CD14-positive monocyte (primary cell): ENCODE data around the gene ATP5F1E. TPM values are rescaled to one million over a fixed set of nuclear protein-coding genes. Genes with fewer than 3 reads are reported as not detected.
A peak's percentile ranks its signal among the peaks of the same experiment; 100 is the strongest.

Experiments used
- DNase-seq, 3 donors: peaks; one replicate each; pipeline ENCODE4 v3.0.0-alpha.2; 2011 to 2022
- H2AFZ ChIP-seq: 2 replicates; pipeline ENCODE4 v1.6.0; 2012; ENCODE audit warnings: mild to moderate bottlenecking, low read depth, low read length, inconsistent platforms; ENCODE audit not compliant: insufficient read depth, poor library complexity, severe bottlenecking
- H3K27ac ChIP-seq, 2 donors: 1 replicate in 1 of 2; 2 replicates in 1 of 2; pipeline ENCODE4 v1.5.1; 2012 to 2013; ENCODE audit warnings: low read length in 2 of 2, control low read depth in 1 of 2, inconsistent platforms in 1 of 2, low read depth in 1 of 2, mild to moderate bottlenecking in 1 of 2
- H3K27me3 ChIP-seq, 2 donors: one replicate each; pipeline versions ENCODE4 v1.6.0 to v1.6.1; 2011 to 2013; ENCODE audit warnings: low read length in 2 of 2; ENCODE audit not compliant: control insufficient read depth in 2 of 2, insufficient read depth in 2 of 2
- H3K36me3 ChIP-seq, 2 donors: replicated peaks in 1 of 2; 1 replicate in 1 of 2; 2 replicates in 1 of 2; pipeline versions ENCODE4 v1.5.1 to v1.6.1; 2012 to 2013; ENCODE audit warnings: low read length in 2 of 2, control low read depth in 1 of 2, inconsistent platforms in 1 of 2, mild to moderate bottlenecking in 1 of 2; ENCODE audit not compliant: insufficient read depth in 2 of 2, control insufficient read depth in 1 of 2
- H3K4me1 ChIP-seq, 2 donors: 1 replicate in 1 of 2; 2 replicates in 1 of 2; pipeline versions ENCODE4 v1.5.1 to v1.6.1; 2012 to 2013; ENCODE audit warnings: low read length in 2 of 2, control low read depth in 1 of 2, inconsistent platforms in 1 of 2, mild to moderate bottlenecking in 1 of 2, moderate library complexity in 1 of 2; ENCODE audit not compliant: insufficient read depth in 2 of 2, control insufficient read depth in 1 of 2
- H3K4me2 ChIP-seq: replicated peaks from 2 replicates; pipeline ENCODE3; 2012; ENCODE audit warnings: low read length, moderate library complexity, mild to moderate bottlenecking; ENCODE audit not compliant: poor library complexity, severe bottlenecking; ENCODE audit errors: extremely low read depth
- H3K4me3 ChIP-seq, 3 experiments: fragments of 200-600 bp in 1 of 3; sonication (generic) in 1 of 3; replicated peaks in 1 of 3; 1 replicate in 2 of 3; 2 replicates in 1 of 3; pipeline ENCODE4 v1.5.1; 2011 to 2013; ENCODE audit warnings: low read length in 3 of 3, mild to moderate bottlenecking in 3 of 3, control low read depth in 2 of 3, low read depth in 2 of 3, inconsistent platforms in 1 of 3, moderate library complexity in 1 of 3
- H3K79me2 ChIP-seq: 2 replicates; pipeline ENCODE4 v1.6.0; 2012; ENCODE audit warnings: mild to moderate bottlenecking, control low read depth, inconsistent platforms, low read length, moderate library complexity; ENCODE audit not compliant: insufficient read depth
- H3K9ac ChIP-seq: 2 replicates; pipeline ENCODE4 v1.6.0; 2017; ENCODE audit warnings: low read length, mild to moderate bottlenecking; ENCODE audit not compliant: insufficient read depth, poor library complexity, severe bottlenecking
- H3K9me3 ChIP-seq, 2 donors: replicated peaks in 1 of 2; 1 replicate in 1 of 2; 2 replicates in 1 of 2; pipeline versions ENCODE4 v1.5.1 to v1.6.1; 2012 to 2013; ENCODE audit warnings: low read length in 2 of 2, control low read depth in 1 of 2; ENCODE audit not compliant: control insufficient read depth in 1 of 2, insufficient read depth in 1 of 2
- H4K20me1 ChIP-seq: 2 replicates; pipeline ENCODE4 v1.6.0; 2012; ENCODE audit warnings: mild to moderate bottlenecking, low read length, control low read depth, moderate library complexity; ENCODE audit not compliant: insufficient read depth
- H3K27ac Mint-ChIP-seq, 7 donors: one replicate each; pipeline ENCODE4 v1.8.0; 2020; ENCODE audit warnings: mild to moderate bottlenecking in 7 of 7, mixed read lengths in 7 of 7, moderate library complexity in 6 of 7, inconsistent platforms in 2 of 7
- H3K27me3 Mint-ChIP-seq, 3 donors: one replicate each; pipeline ENCODE4 v1.8.0; 2021 to 2022; ENCODE audit warnings: low read depth in 3 of 3, mild to moderate bottlenecking in 3 of 3, mixed read lengths in 3 of 3, moderate library complexity in 3 of 3, inconsistent platforms in 1 of 3
- H3K36me3 Mint-ChIP-seq, 2 donors: one replicate each; pipeline ENCODE4 v1.8.0; 2020; ENCODE audit warnings: mixed read lengths in 2 of 2, inconsistent platforms in 1 of 2, mild to moderate bottlenecking in 1 of 2
- H3K4me1 Mint-ChIP-seq: one replicate; pipeline ENCODE4 v1.8.0; 2020; ENCODE audit warnings: mild to moderate bottlenecking, mixed read lengths
- H3K4me3 Mint-ChIP-seq, 2 donors: one replicate each; pipeline ENCODE4 v1.8.0; 2020; ENCODE audit warnings: mild to moderate bottlenecking in 2 of 2, mixed read lengths in 2 of 2, moderate library complexity in 1 of 2
- H3K9me3 Mint-ChIP-seq, 7 donors: one replicate each; pipeline ENCODE4 v1.8.0; 2020 to 2022; ENCODE audit warnings: mixed read lengths in 7 of 7, mild to moderate bottlenecking in 6 of 7, moderate library complexity in 6 of 7, inconsistent platforms in 2 of 7
- WGBS: methylation state at CpG from one replicate; pipeline ENCODE4 v1.1.5; 2013; ENCODE audit warnings: missing lambda C conversion rate; ENCODE audit not compliant: insufficient coverage; 5-methylcytosine and 5-hydroxymethylcytosine counted together
- intact Hi-C, 2 donors: fragments of 100-400 bp; cut with micrococcal nuclease; formaldehyde crosslinking; loops; one replicate each; pipeline versions ENCODE4 v1.15.0 to v1.15.1; 2023
- polyA plus RNA-seq, 3 donors: library from polyadenylated mRNA; depleted of rRNA in 1 of 3; unstranded in 2 of 3; stranded (reverse) in 1 of 3; fragments of 300-500 nt in 2 of 3; fragments of >200 nt in 1 of 3; fragmentation: Illumina TruSeq in 2 of 3; gene quantifications; 1 replicate in 2 of 3; 2 replicates in 1 of 3; pipeline ENCODE4 v1.2.3, GENCODE V29; 2012 to 2021
- TF ChIP-seq, protein P1 (sequence below): fragments of 200-600 bp; IDR thresholded peaks from one replicate; pipeline ENCODE4 v1.8.0; 2022; ENCODE audit warnings: antibody characterized with exemption, mild to moderate bottlenecking

The ATP5F1E gene
- polyA plus RNA-seq, 3 donors, result 39.0 to 105 (median 102) TPM

DNA sequence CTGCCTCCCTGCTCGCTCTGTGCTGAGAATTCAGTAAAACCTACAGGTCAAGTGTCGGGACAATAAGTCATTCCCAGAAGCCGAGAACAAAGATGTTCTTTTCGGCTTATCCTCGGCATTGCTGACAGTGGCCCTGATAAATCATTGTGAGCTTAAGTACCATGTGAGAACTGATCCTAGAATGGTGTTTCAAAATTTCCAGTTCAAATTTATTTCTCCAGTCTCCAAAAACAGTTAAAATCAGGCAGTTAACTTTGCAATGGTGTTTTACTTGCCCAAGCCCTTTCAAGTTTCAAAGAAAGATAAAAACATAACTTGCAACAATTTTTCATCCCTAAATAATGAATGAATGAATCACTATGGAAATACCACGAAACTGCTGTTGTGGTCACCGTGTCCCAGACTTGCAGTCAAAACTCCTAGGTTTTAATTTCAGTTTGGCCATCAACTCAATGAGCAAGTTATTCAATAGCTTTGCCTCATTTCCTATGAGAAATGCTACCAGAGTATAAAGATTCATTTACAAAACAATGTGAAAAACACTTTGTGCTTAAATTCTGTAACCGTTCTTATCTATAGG is 4.3 kb downstream of the ATP5F1E start:
- Histone ChIP-seq H3K79me2 (peaks cover 84% of the 10 kb centered on the region), H3K27ac (no peak overlapping the region), H3K27me3 (no peaks in the 10 kb centered on the region), H3K9me3 (no peaks in the 10 kb centered on the region), H3K4me2 (no peak overlapping the region), H4K20me1 (peaks cover 87% of the 10 kb centered on the region), H3K4me3 (no peak overlapping the region), H3K9ac (no peak overlapping the region), H3K4me1 (peaks cover 22 to 38% of the 10 kb centered on the region in 2 donors), H2AFZ (no peak overlapping the region), H3K36me3 (peaks cover 67 to 77% of the 10 kb centered on the region in 2 donors)
- Mint-ChIP-seq H3K36me3 (peaks cover 78 to 79% of the 10 kb centered on the region in 2 donors), H3K9me3 (no peaks in the 10 kb centered on the region), H3K4me1 (peaks cover 50% of the 10 kb centered on the region), H3K4me3 (no peak overlapping the region), H3K27me3 (peaks cover 0 to 2% (median 2%) of the 10 kb centered on the region in 3 donors), H3K27ac (peak overlapping the region in 2 of 7 donors; percentile 4 to 37)
- intact Hi-C loops, result loop anchor here in 1 of 2 donors (5.0 kb wide), 1 partner anchor 36 kb away; no protein-coding TSS in a partner anchor
- 84% methylated on average over 4 of the region's 8 CpGs for WGBS
- TF ChIP-seq, protein P1, sequence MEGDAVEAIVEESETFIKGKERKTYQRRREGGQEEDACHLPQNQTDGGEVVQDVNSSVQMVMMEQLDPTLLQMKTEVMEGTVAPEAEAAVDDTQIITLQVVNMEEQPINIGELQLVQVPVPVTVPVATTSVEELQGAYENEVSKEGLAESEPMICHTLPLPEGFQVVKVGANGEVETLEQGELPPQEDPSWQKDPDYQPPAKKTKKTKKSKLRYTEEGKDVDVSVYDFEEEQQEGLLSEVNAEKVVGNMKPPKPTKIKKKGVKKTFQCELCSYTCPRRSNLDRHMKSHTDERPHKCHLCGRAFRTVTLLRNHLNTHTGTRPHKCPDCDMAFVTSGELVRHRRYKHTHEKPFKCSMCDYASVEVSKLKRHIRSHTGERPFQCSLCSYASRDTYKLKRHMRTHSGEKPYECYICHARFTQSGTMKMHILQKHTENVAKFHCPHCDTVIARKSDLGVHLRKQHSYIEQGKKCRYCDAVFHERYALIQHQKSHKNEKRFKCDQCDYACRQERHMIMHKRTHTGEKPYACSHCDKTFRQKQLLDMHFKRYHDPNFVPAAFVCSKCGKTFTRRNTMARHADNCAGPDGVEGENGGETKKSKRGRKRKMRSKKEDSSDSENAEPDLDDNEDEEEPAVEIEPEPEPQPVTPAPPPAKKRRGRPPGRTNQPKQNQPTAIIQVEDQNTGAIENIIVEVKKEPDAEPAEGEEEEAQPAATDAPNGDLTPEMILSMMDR, result no peak
- DNase-seq, result no peak

DNA sequence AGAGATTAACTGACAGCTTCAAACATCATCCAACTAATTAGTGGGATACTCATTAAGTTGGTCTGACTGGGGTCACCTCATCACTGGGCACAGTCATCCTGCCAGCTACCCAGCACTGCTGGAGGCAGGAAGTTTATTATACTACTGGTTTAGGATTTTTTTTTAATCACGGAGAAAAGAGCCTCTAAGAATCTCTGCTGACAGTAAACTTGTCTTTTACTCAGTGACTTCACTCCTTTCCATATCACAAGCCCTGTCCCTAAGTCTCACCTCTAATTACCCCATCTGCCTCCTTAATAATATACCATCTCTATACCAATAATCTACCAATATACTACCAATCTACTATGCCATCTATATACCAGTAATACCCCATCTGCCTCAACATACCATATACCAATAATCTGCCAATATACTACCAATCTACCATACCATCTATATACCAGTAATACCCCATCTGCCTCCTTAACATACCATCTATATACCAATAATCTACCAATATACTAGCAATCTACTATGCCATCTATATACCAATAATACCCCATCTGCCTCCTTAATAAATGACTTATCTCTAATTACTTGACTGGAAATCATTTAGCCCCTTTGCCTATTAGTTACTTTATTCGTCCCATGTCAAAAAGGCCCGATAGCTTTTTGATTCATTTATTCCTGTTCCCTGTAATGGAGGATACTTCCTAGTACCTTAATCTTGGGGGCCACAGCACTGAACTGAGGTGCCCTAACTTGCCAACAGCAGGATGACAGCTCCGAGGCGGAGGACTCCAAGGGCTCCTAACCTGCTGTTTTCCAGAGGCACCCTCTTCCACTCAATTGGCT is 5.0 kb downstream of the ATP5F1E start:
- Histone ChIP-seq H3K4me3 (no peak overlapping the region), H3K36me3 (peaks cover 71 to 84% of the 10 kb centered on the region in 2 donors), H3K27me3 (no peaks in the 10 kb centered on the region), H3K27ac (no peak overlapping the region), H3K79me2 (peaks cover 83% of the 10 kb centered on the region), H4K20me1 (peaks cover 95% of the 10 kb centered on the region), H2AFZ (no peak overlapping the region), H3K4me2 (no peak overlapping the region), H3K9me3 (no peaks in the 10 kb centered on the region), H3K9ac (no peak overlapping the region), H3K4me1 (peaks cover 19 to 34% of the 10 kb centered on the region in 2 donors)
- Mint-ChIP-seq H3K9me3 (no peaks in the 10 kb centered on the region), H3K4me1 (peaks cover 48% of the 10 kb centered on the region), H3K36me3 (peaks cover 85% of the 10 kb centered on the region in 2 donors), H3K4me3 (no peak overlapping the region), H3K27me3 (peaks cover 0 to 2% (median 0%) of the 10 kb centered on the region in 3 donors), H3K27ac (peak overlapping the region in 4 of 7 donors; percentile 13 to 37 (median 28))
- intact Hi-C loops, result loop anchor here in 1 of 2 donors (5.0 kb wide), 1 partner anchor 35 kb away; no protein-coding TSS in a partner anchor
- WGBS, result 71% methylated on average over 1 of the region's 5 CpGs
- TF ChIP-seq, protein P1, result no peak
- no peak for DNase-seq
